ELR (cell line): ENCODE results near the gene KMT5C.

Experiments
- DNase-seq: peaks from one replicate; pipeline ENCODE4 v3.0.0-alpha.2; 2015; ENCODE audit warnings: low read depth

Gene KMT5C

GRCh38 chr19:55386493-55386971 lies 46.9 kb downstream of the KMT5C start:
- DNase-seq = no peak

GRCh38 chr19:55387736-55388497 lies 48.2 kb downstream of the KMT5C start:
- DNase-seq = no peak

GRCh38 chr19:55389386-55390317 lies 50.0 kb downstream of the KMT5C start:
- no peak for DNase-seq

- DNase-seq = peak; percentile 53
Observed at GRCh38 chr19:55390461-55390880, 50.8 kb downstream of the KMT5C start.

GRCh38 chr19:55391191-55391670 lies 51.6 kb downstream of the KMT5C start:
- DNase-seq = no peak

- DNase-seq = peak; percentile 69
Observed at GRCh38 chr19:55391702-55392615, 52.3 kb downstream of the KMT5C start.

GRCh38 chr19:55392820-55393761 lies 53.4 kb downstream of the KMT5C start:
- no peak for DNase-seq
